H1 (cell line): ENCODE measurements around the gene ZNF831. TPM values are rescaled to one million over a fixed set of nuclear protein-coding genes. Genes with fewer than 3 reads are reported as not detected.

ENCODE experiments used
- CTCF ChIA-PET: fragments of 300-600 bp; sonication (Branson Sonifier 250); formaldehyde crosslinking; loops from one replicate; lab custom pipeline; 2021; ENCODE audit not compliant: partially characterized antibody; lab: Charles Lee
- POLR2A ChIA-PET: fragments of 300-600 bp; sonication (Branson Sonifier 250); formaldehyde crosslinking; loops from one replicate; lab custom pipeline; 2021; ENCODE audit warnings: inconsistent platforms; ENCODE audit not compliant: partially characterized antibody; lab: Charles Lee
- DNase-seq, 2 experiments: peaks; one replicate each; pipeline versions ENCODE4 v3.0.0 to v3.0.0-alpha.2; 2010 to 2022; ENCODE audit warnings: low spot score in 2 of 2, low read depth in 1 of 2, mixed read lengths in 1 of 2
- FAIRE-seq: peaks from 2 replicates; lab custom pipeline; 2011; peaks lifted over from hg19 to GRCh38; lab: Jason Lieb, UNC
- H2AFZ ChIP-seq: 2 replicates; pipeline ENCODE4 v1.8.1; 2012; ENCODE audit warnings: low read length, inconsistent platforms
- H2AK5ac ChIP-seq: 2 replicates; pipeline ENCODE4 v1.6.1; 2013; ENCODE audit warnings: low read depth, low read length
- H2BK120ac ChIP-seq: replicated peaks from 2 replicates; pipeline ENCODE3; 2013; ENCODE audit warnings: low read depth, low read length, inconsistent platforms
- H2BK12ac ChIP-seq: 2 replicates; pipeline ENCODE4 v1.6.1; 2013; ENCODE audit warnings: low read depth, low read length
- H2BK15ac ChIP-seq: 2 replicates; pipeline ENCODE4 v1.6.1; 2013; ENCODE audit warnings: low read length
- H2BK20ac ChIP-seq: 2 replicates; pipeline ENCODE4 v1.6.1; 2013; ENCODE audit warnings: low read length
- H2BK5ac ChIP-seq: 2 replicates; pipeline ENCODE4 v1.6.1; 2013; ENCODE audit warnings: low read depth, low read length
- H3K14ac ChIP-seq: 2 replicates; pipeline ENCODE4 v1.6.1; 2013; ENCODE audit warnings: inconsistent platforms; ENCODE audit not compliant: insufficient read length
- H3K18ac ChIP-seq: 2 replicates; pipeline ENCODE4 v1.6.1; 2013; ENCODE audit warnings: low read length; ENCODE audit errors: extremely low read depth
- H3K23ac ChIP-seq: 2 replicates; pipeline ENCODE4 v1.6.1; 2013; ENCODE audit warnings: inconsistent platforms; ENCODE audit not compliant: insufficient read length
- H3K23me2 ChIP-seq: 2 replicates; pipeline ENCODE4 v1.6.1; 2013; ENCODE audit warnings: low read depth, low read length
- H3K27ac ChIP-seq: 2 replicates; pipeline ENCODE4 v1.6.1; 2011; ENCODE audit warnings: low read depth, low read length, inconsistent platforms
- H3K27me3 ChIP-seq, 4 experiments: replicated peaks in 1 of 4; 1 replicate in 1 of 4; 2 replicates in 3 of 4; pipeline versions ENCODE4 v1.6.1 to v1.8.1; 2011 to 2013; ENCODE audit warnings: low read length in 3 of 4, mild to moderate bottlenecking in 3 of 4, inconsistent platforms in 2 of 4, mixed read lengths in 2 of 4, moderate library complexity in 1 of 4; ENCODE audit not compliant: control insufficient read depth in 3 of 4, insufficient read depth in 3 of 4; ENCODE audit errors: extremely low read depth in 1 of 4
- H3K36me3 ChIP-seq, 4 experiments: 2 replicates each; pipeline versions ENCODE4 v1.6.1 to v1.8.1; 2011 to 2013; ENCODE audit warnings: mild to moderate bottlenecking in 4 of 4, low read length in 3 of 4, moderate library complexity in 2 of 4, control low read depth in 1 of 4, inconsistent platforms in 1 of 4; ENCODE audit not compliant: insufficient read depth in 4 of 4, control insufficient read depth in 2 of 4
- H3K4ac ChIP-seq: replicated peaks from 2 replicates; pipeline ENCODE3; 2013; ENCODE audit warnings: low read length, low read depth, mixed read lengths, inconsistent platforms; ENCODE audit not compliant: insufficient read length
- H3K4me1 ChIP-seq, 4 experiments: replicated peaks in 1 of 4; 1 replicate in 1 of 4; 2 replicates in 3 of 4; pipeline versions ENCODE4 v1.6.1 to v1.8.1; 2011 to 2013; ENCODE audit warnings: low read length in 3 of 4, inconsistent platforms in 2 of 4, mixed read lengths in 1 of 4; ENCODE audit not compliant: insufficient read depth in 4 of 4, control insufficient read depth in 3 of 4
- H3K4me2 ChIP-seq, 2 experiments: 2 replicates each; pipeline versions ENCODE4 v1.6.1 to v1.8.1; 2011 to 2013; ENCODE audit warnings: low read depth in 2 of 2, low read length in 2 of 2, control low read depth in 1 of 2, inconsistent platforms in 1 of 2, mild to moderate bottlenecking in 1 of 2; ENCODE audit not compliant: insufficient read depth in 1 of 2
- H3K4me3 ChIP-seq, 4 experiments: fragments of 200-600, 300-600 bp in 1 of 4; sonication (generic), shearing (Covaris generic), sonication (Bioruptor Twin) in 1 of 4; 2 replicates each; pipeline versions ENCODE4 v1.5.1 to v1.8.1; 2011 to 2016; ENCODE audit warnings: low read length in 4 of 4, low read depth in 3 of 4, control low read depth in 2 of 4, inconsistent platforms in 2 of 4, mild to moderate bottlenecking in 2 of 4, mixed read lengths in 1 of 4, moderate library complexity in 1 of 4; ENCODE audit not compliant: insufficient read depth in 2 of 4; ENCODE audit errors: extremely low read depth in 1 of 4
- H3K56ac ChIP-seq: replicated peaks from 2 replicates; pipeline ENCODE3; 2013; ENCODE audit warnings: low read depth, mild to moderate bottlenecking, mixed read lengths, low read length, inconsistent platforms; ENCODE audit not compliant: insufficient read length
- H3K79me1 ChIP-seq: 2 replicates; pipeline ENCODE4 v1.6.1; 2013; ENCODE audit warnings: low read depth, low read length, control low read depth
- H3K79me2 ChIP-seq, 2 experiments: 2 replicates each; pipeline versions ENCODE4 v1.6.1 to v1.8.1; 2012 to 2013; ENCODE audit warnings: low read length in 2 of 2, mild to moderate bottlenecking in 2 of 2, inconsistent platforms in 1 of 2; ENCODE audit not compliant: insufficient read depth in 2 of 2, control insufficient read depth in 1 of 2
- H3K9ac ChIP-seq, 4 experiments: replicated peaks in 1 of 4; 1 replicate in 1 of 4; 2 replicates in 3 of 4; pipeline versions ENCODE4 v1.6.1 to v1.8.1; 2011 to 2013; ENCODE audit warnings: low read depth in 3 of 4, low read length in 3 of 4, control low read depth in 2 of 4, mild to moderate bottlenecking in 2 of 4, moderate library complexity in 2 of 4, inconsistent platforms in 1 of 4; ENCODE audit errors: extremely low read depth in 1 of 4
- H3K9me3 ChIP-seq, 2 experiments: 2 replicates each; pipeline versions ENCODE4 v1.6.1 to v1.8.1; 2012 to 2013; ENCODE audit warnings: mild to moderate bottlenecking in 2 of 2, moderate library complexity in 2 of 2, control low read depth in 1 of 2, inconsistent platforms in 1 of 2, low read depth in 1 of 2, low read length in 1 of 2, mixed read lengths in 1 of 2; ENCODE audit not compliant: insufficient read depth in 2 of 2
- H4K20me1 ChIP-seq, 2 experiments: replicated peaks in 1 of 2; 2 replicates each; pipeline versions ENCODE3 to v1.8.1; 2011 to 2013; ENCODE audit warnings: inconsistent platforms in 2 of 2, low read length in 2 of 2, mild to moderate bottlenecking in 1 of 2; ENCODE audit not compliant: insufficient read depth in 2 of 2, control insufficient read depth in 1 of 2
- H4K5ac ChIP-seq: 2 replicates; pipeline ENCODE4 v1.6.1; 2013; ENCODE audit warnings: low read length, low read depth, mixed read lengths, inconsistent platforms; ENCODE audit not compliant: insufficient read length
- H4K8ac ChIP-seq: 2 replicates; pipeline ENCODE4 v1.8.0; 2013; ENCODE audit warnings: mild to moderate bottlenecking, moderate library complexity, low read length, inconsistent platforms; ENCODE audit not compliant: insufficient read depth; ENCODE audit errors: extremely low read depth
- H4K91ac ChIP-seq: replicated peaks from 2 replicates; pipeline ENCODE3; 2013; ENCODE audit warnings: low read length, mixed read lengths, inconsistent platforms; ENCODE audit not compliant: insufficient read length
- ASH2L ChIP-seq: fragments of 200-600, 300-600 bp; sonication (generic); IDR thresholded peaks from one replicate; pipeline ENCODE4 v1.7.1; 2017; ENCODE audit warnings: low read length
- ATF2 ChIP-seq: IDR thresholded peaks from 2 replicates; pipeline ENCODE4 v1.6.1; 2012; ENCODE audit warnings: low read length, inconsistent platforms
- CBX8 ChIP-seq: fragments of 300-800, 300-1000 bp; sonication (generic); IDR thresholded peaks from 2 replicates; pipeline ENCODE4 v1.7.1; 2016; ENCODE audit warnings: low read depth, low read length, borderline replicate concordance
- CTBP2 ChIP-seq: IDR thresholded peaks from 2 replicates; pipeline ENCODE4 v1.7.0; 2011; ENCODE audit warnings: borderline replicate concordance, mild to moderate bottlenecking, moderate library complexity, mixed read lengths, low read length; ENCODE audit not compliant: insufficient read depth, insufficient read length
- JUN ChIP-seq: IDR thresholded peaks from 2 replicates; pipeline ENCODE4 v1.6.1; 2011; ENCODE audit warnings: low read depth, mild to moderate bottlenecking, improper control_type of control experiment, low read length
- KDM4A ChIP-seq: IDR thresholded peaks from one replicate; pipeline ENCODE4 v1.7.1; 2012; ENCODE audit warnings: low read depth, mild to moderate bottlenecking, moderate library complexity, low read length, inconsistent platforms; ENCODE audit not compliant: severe bottlenecking
- KDM5A ChIP-seq: fragments of 200-600 bp; IDR thresholded peaks from 2 replicates; pipeline ENCODE4 v1.7.1; 2012; ENCODE audit warnings: mild to moderate bottlenecking, low read length, inconsistent platforms, mixed read lengths
- MAX ChIP-seq: IDR thresholded peaks from 2 replicates; pipeline ENCODE4 v1.6.1; 2012; ENCODE audit warnings: inconsistent platforms
- TAF7 ChIP-seq: optimal IDR thresholded peaks from 2 replicates; pipeline ENCODE3; 2011; ENCODE audit warnings: low read depth, mild to moderate bottlenecking, inconsistent platforms, low read length, moderate library complexity, borderline replicate concordance
- TBP ChIP-seq: IDR thresholded peaks from 2 replicates; pipeline ENCODE4 v1.6.1; 2011; ENCODE audit warnings: low read depth, low read length, improper control_type of control experiment
- WGBS, 2 experiments: shearing (Covaris generic) in 1 of 2; methylation state at CpG; one replicate each; pipeline versions ENCODE4 v1.1.6 to v1.1.7; 2013 to 2015; ENCODE audit warnings: low lambda C conversion rate in 2 of 2, mixed read lengths in 2 of 2, inconsistent platforms in 1 of 2, low coverage in 1 of 2, missing lambda C conversion rate in 1 of 2; ENCODE audit not compliant: insufficient replicate concordance in 2 of 2, insufficient coverage in 1 of 2, insufficient read length in 1 of 2; ENCODE audit errors: extremely low coverage in 1 of 2, missing lambda C conversion rate in 1 of 2; 5-methylcytosine and 5-hydroxymethylcytosine counted together
- polyA plus RNA-seq, 7 experiments: library from polyadenylated mRNA; depleted of rRNA in 3 of 7; stranded (reverse) in 5 of 7; unstranded in 2 of 7; fragments of >200 nt in 5 of 7; fragments of 200-250 nt in 2 of 7; gene quantifications; 1 replicate in 5 of 7; 2 replicates in 1 of 7; 4 replicates in 1 of 7; pipeline versions ENCODE4 v1.2.1 to v1.2.3, GENCODE V29; 2011 to 2013; ENCODE audit warnings: missing spikeins in 2 of 7, mixed read lengths in 2 of 7
- total RNA-seq: library from RNA; stranded (reverse); fragmentation: NEBNext Ultra II Directional; extraction: Animal tissue kit (Norgen Biotek cat#: 25700); gene quantifications from 2 replicates; pipeline ENCODE4 v1.2.1, GENCODE V29; 2021

Gene ZNF831
- total and polyA plus RNA-seq, 2 of the 8 experiments (the other 6 are each of a cell fraction or from before 2014, with no cell fraction given), result not detected

GRCh38 chr20:59191036-59191755 is 27.6 kb downstream of the ZNF831 start:
- H3K4me3 ChIP-seq, result no peak overlapping the region
- no peaks in the 10 kb centered on the region for H3K79me2 ChIP-seq
- H2BK120ac ChIP-seq, result no peak overlapping the region
- H3K4me1 ChIP-seq, result no peaks in the 10 kb centered on the region
- no peak overlapping the region for H3K56ac ChIP-seq
- no peak overlapping the region for H2BK15ac ChIP-seq
- POLR2A ChIA-PET, result interaction anchor here (1.1 kb wide), 1 partner anchor 956 kb away, joined by 3 read pairs; no protein-coding TSS in a partner anchor
- no peak overlapping the region for H4K5ac ChIP-seq
- no peaks in the 10 kb centered on the region for H3K27me3 ChIP-seq
- 92% methylated on average over 35 of the region's 40 CpGs; no CpG with 5 or more reads in 1 of the 2 experiments for WGBS, 2 experiments
- H3K9me3 ChIP-seq, result no peaks in the 10 kb centered on the region
- H3K14ac ChIP-seq, result no peak overlapping the region
- H2BK20ac ChIP-seq, result no peak overlapping the region
- no peak for FAIRE-seq
- H3K23me2 ChIP-seq, result peaks cover 2% of the 10 kb centered on the region; the same call in 1 of the 2 replicates
- H3K27ac ChIP-seq, result no peak overlapping the region
- DNase-seq, result no peak
- H2BK12ac ChIP-seq, result no peak overlapping the region
- H3K23ac ChIP-seq, result no peak overlapping the region
- CTCF ChIA-PET, result interaction anchor here (0.9 to 1.5 kb wide), 3 partner anchors 15 to 82 kb away, joined by 3 to 5 read pairs (median 3); no protein-coding TSS in a partner anchor
- no peak overlapping the region for H3K4me2 ChIP-seq
- no peaks in the 10 kb centered on the region for H3K36me3 ChIP-seq
- no peak overlapping the region for H4K8ac ChIP-seq
- H2AFZ ChIP-seq, result no peak overlapping the region
- no peak overlapping the region for H2AK5ac ChIP-seq
- H3K79me1 ChIP-seq, result no peaks in the 10 kb centered on the region
- no peak overlapping the region for H3K9ac ChIP-seq
- H2BK5ac ChIP-seq, result no peak overlapping the region
- H3K18ac ChIP-seq, result no peak overlapping the region
- H4K20me1 ChIP-seq, result no peaks in the 10 kb centered on the region
- no peak overlapping the region for H3K4ac ChIP-seq
- no peak overlapping the region for H4K91ac ChIP-seq
- no peak for TF ChIP-seq TBP
- no peak for TF ChIP-seq CTBP2
- TF ChIP-seq TAF7, result no peak
- no peak for TF ChIP-seq MAX
- no peak for TF ChIP-seq KDM5A
- TF ChIP-seq CBX8, result no peak
- no peak for TF ChIP-seq JUN
- TF ChIP-seq ATF2, result no peak
- TF ChIP-seq ASH2L, result no peak
- TF ChIP-seq KDM4A, result no peak
